Measurements from ENCODE around the gene OTX2.

- TF ChIP-seq POLR2A (IDR thresholded peaks at IDR 0.05) (no peak), CTCF (IDR thresholded peaks at IDR 0.05) (no peak)
Measured at GRCh38 chr14:56799343-56799645, 11.0 kb downstream of the OTX2 start.

Data from ovary (tissue), 3 donors.